Spleen (tissue), 11 donors: ENCODE results near the gene ABCA9. TPM values are rescaled to one million over a fixed set of nuclear protein-coding genes. Genes with fewer than 3 reads are reported as not detected.

ENCODE experiments used
- DNase-seq: peaks from one replicate; pipeline ENCODE4 v3.0.0-alpha.2; 2020
- H3K27ac ChIP-seq, 8 donors: fragments of 200-600 bp; sonication (generic) in 7 of 8; 1 replicate in 4 of 8; 2 replicates in 4 of 8; pipeline versions ENCODE4 v1.5.0 to v1.8.0; 2016 to 2021; ENCODE audit warnings: inconsistent platforms in 4 of 8, mild to moderate bottlenecking in 4 of 8, moderate library complexity in 1 of 8
- H3K27me3 ChIP-seq, 7 donors: fragments of 200-600 bp; sonication (generic) in 6 of 7; replicated peaks in 1 of 7; 1 replicate in 4 of 7; 2 replicates in 3 of 7; pipeline versions ENCODE4 v1.5.0 to v1.8.0; 2016 to 2021; ENCODE audit warnings: inconsistent platforms in 3 of 7, mild to moderate bottlenecking in 1 of 7
- H3K36me3 ChIP-seq, 6 donors: fragments of 200-600 bp; sonication (generic) in 5 of 6; 1 replicate in 4 of 6; 2 replicates in 2 of 6; pipeline versions ENCODE4 v1.5.0 to v1.8.0; 2016 to 2021; ENCODE audit warnings: inconsistent platforms in 2 of 6
- H3K4me1 ChIP-seq, 6 donors: fragments of 200-600 bp; sonication (generic) in 5 of 6; 1 replicate in 3 of 6; 2 replicates in 3 of 6; pipeline versions ENCODE4 v1.5.0 to v1.8.0; 2016 to 2021; ENCODE audit warnings: inconsistent platforms in 3 of 6
- H3K4me3 ChIP-seq, 8 donors: fragments of 200-600 bp; sonication (generic) in 7 of 8; 1 replicate in 4 of 8; 2 replicates in 4 of 8; pipeline versions ENCODE4 v1.5.0 to v1.8.0; 2016 to 2021; ENCODE audit warnings: inconsistent platforms in 4 of 8, mild to moderate bottlenecking in 4 of 8, moderate library complexity in 2 of 8
- H3K9me3 ChIP-seq, 8 donors: fragments of 200-600 bp; sonication (generic) in 7 of 8; 1 replicate in 4 of 8; 2 replicates in 4 of 8; pipeline versions ENCODE4 v1.5.0 to v1.8.0; 2016 to 2021; ENCODE audit warnings: inconsistent platforms in 4 of 8
- POLR2A ChIP-seq, 3 donors: fragments of 450-650 bp; IDR thresholded peaks; one replicate each; pipeline ENCODE4 v1.5.1; 2017; ENCODE audit warnings: antibody characterized with exemption in 3 of 3, mild to moderate bottlenecking in 1 of 3
- POLR2AphosphoS5 ChIP-seq, 3 donors: sonication (generic); formaldehyde crosslinking; IDR thresholded peaks; one replicate each; pipeline ENCODE4 v1.5.1; 2017; ENCODE audit warnings: antibody characterized with exemption in 3 of 3
- WGBS, 5 donors: extraction: QIAGEN DNeasy Blood & Tissue Kit in 3 of 5; methylation state at CpG; one replicate each; pipeline versions ENCODE4 v1.1.5 to v1.1.7; 2013 to 2018; 5-methylcytosine and 5-hydroxymethylcytosine counted together
- intact Hi-C: fragments of 100-400 bp; cut with DNase I; formaldehyde crosslinking; loops from one replicate; pipeline ENCODE4 v1.15.0; 2023; ENCODE audit warnings: low total_unique reads
- polyA plus RNA-seq, 3 donors: library from polyadenylated mRNA; stranded (reverse); fragments of 200-250 nt; gene quantifications; one replicate each; pipeline ENCODE4 v1.2.1, GENCODE V29; 2013
- total RNA-seq, 7 donors: library from RNA; depleted of rRNA in 3 of 7; stranded (reverse); fragments of >200 nt in 3 of 7; fragmentation: NEBNext Ultra II Directional in 4 of 7; extraction: Animal tissue kit (Norgen Biotek cat#: 25700) in 4 of 7; gene quantifications; one replicate each; pipeline versions ENCODE4 v1.1.0 to v1.2.1, GENCODE V29; 2016 to 2021
- TF ChIP-seq, protein P1 (sequence below), 11 experiments: fragments of 200-600 bp in 7 of 11; fragments of 450-650 bp in 4 of 11; sonication (generic) in 4 of 11; IDR thresholded peaks in 8 of 11; conservative IDR thresholded peaks in 3 of 11; 1 replicate in 7 of 11; 2 replicates in 4 of 11; pipeline versions ENCODE4 v1.4.0 to v1.8.0; 2016 to 2021; ENCODE audit warnings: antibody characterized with exemption in 11 of 11, inconsistent platforms in 4 of 11, mild to moderate bottlenecking in 1 of 11
- donor health status: healthy with polysubstance abuse.
- donor health status: DM: no; HTN: no; CAD: no; lungs with moderate emphysema.
- donor health status: DM: no; HTN: no; CAD: no.
- donor health status: Bipolar disorder and iron deficiency.
- donor health status: healthy.
- donor health status: DM: no; HTN: no; CAD: no.
- donor health status: DM: yes; HTN: yes; CAD: no.

The ABCA9 gene
- total and polyA plus RNA-seq, 10 donors: 0.30 to 5.7 (median 1.1) TPM

DNA sequence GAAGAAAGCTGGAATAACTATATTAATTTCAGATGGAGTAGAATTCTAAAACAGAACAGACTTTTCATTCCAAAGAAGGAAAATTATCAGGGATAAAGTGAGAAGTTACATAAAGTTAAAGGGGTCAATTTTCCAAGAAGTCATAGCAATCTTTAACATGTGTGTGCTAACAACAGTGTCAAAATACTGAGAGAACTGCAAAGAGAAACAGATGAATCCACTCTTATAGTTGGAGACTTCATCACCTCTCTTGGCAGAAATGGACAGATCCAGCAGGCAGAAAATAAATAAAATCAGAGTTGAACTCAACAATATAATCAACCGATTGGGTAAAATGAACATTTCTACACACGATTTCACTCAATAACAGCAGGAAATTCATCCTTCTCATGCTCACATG is 5.4 kb downstream of the ABCA9 start:
- TF ChIP-seq POLR2A (IDR thresholded peaks at IDR 0.05) (no peak), POLR2AphosphoS5 (IDR thresholded peaks at IDR 0.05) (no peak)
- TF ChIP-seq, protein P1, sequence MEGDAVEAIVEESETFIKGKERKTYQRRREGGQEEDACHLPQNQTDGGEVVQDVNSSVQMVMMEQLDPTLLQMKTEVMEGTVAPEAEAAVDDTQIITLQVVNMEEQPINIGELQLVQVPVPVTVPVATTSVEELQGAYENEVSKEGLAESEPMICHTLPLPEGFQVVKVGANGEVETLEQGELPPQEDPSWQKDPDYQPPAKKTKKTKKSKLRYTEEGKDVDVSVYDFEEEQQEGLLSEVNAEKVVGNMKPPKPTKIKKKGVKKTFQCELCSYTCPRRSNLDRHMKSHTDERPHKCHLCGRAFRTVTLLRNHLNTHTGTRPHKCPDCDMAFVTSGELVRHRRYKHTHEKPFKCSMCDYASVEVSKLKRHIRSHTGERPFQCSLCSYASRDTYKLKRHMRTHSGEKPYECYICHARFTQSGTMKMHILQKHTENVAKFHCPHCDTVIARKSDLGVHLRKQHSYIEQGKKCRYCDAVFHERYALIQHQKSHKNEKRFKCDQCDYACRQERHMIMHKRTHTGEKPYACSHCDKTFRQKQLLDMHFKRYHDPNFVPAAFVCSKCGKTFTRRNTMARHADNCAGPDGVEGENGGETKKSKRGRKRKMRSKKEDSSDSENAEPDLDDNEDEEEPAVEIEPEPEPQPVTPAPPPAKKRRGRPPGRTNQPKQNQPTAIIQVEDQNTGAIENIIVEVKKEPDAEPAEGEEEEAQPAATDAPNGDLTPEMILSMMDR (IDR thresholded peaks at IDR 0.05 in 8 of 11, conservative IDR thresholded peaks at IDR 0.05 in 3 of 11): no peak
- peaks cover 0 to 19% (median 9%) of the 10 kb centered on the region in 8 donors for H3K9me3 ChIP-seq
- H3K4me1 ChIP-seq: peaks cover 0 to 6% (median 0%) of the 10 kb centered on the region in 6 donors
- intact Hi-C loops: no loop called here
- no peak overlapping the region for H3K4me3 ChIP-seq
- no peaks in the 10 kb centered on the region for H3K36me3 ChIP-seq
- 90 to 98% (median 92%) methylated on average over 2 of the region's 2 CpGs for WGBS, 5 donors
- H3K27ac ChIP-seq: no peak overlapping the region
- no peak for DNase-seq
- no peaks in the 10 kb centered on the region for H3K27me3 ChIP-seq

- intact Hi-C loops: no loop called here
- Histone ChIP-seq H3K4me3 (no peak overlapping the region), H3K4me1 (peaks cover 0 to 25% (median 7%) of the 10 kb centered on the region in 6 donors), H3K36me3 (no peaks in the 10 kb centered on the region), H3K27me3 (no peaks in the 10 kb centered on the region), H3K9me3 (peaks cover 0 to 11% (median 9%) of the 10 kb centered on the region in 8 donors), H3K27ac (no peak overlapping the region)
- DNase-seq: no peak
- TF ChIP-seq, protein P1 (IDR thresholded peaks at IDR 0.05 in 8 of 11, conservative IDR thresholded peaks at IDR 0.05 in 3 of 11): no peak
- no peak for TF ChIP-seq POLR2A (IDR thresholded peaks at IDR 0.05)
- TF ChIP-seq POLR2AphosphoS5 (IDR thresholded peaks at IDR 0.05): no peak
- WGBS, 5 donors: 73 to 85% (median 80%) methylated on average over 5 of the region's 5 CpGs
Measured at GRCh38 chr17:69050999-69051775, 9.5 kb downstream of the ABCA9 start.

- DNase-seq: no peak
- 59 to 80% (median 72%) methylated on average over 2 of the region's 2 CpGs for WGBS, 5 donors
- no peak for TF ChIP-seq POLR2A (IDR thresholded peaks at IDR 0.05)
- no peak for TF ChIP-seq POLR2AphosphoS5 (IDR thresholded peaks at IDR 0.05)
- TF ChIP-seq, protein P1 (IDR thresholded peaks at IDR 0.05 in 8 of 11, conservative IDR thresholded peaks at IDR 0.05 in 3 of 11): no peak
- intact Hi-C loops: no loop called here
- H3K27ac ChIP-seq: peak overlapping the region in 5 of 8 donors; percentile 67 to 80 (median 76)
- no peaks in the 10 kb centered on the region for H3K27me3 ChIP-seq
- H3K9me3 ChIP-seq: peaks cover 0 to 3% (median 0%) of the 10 kb centered on the region in 8 donors
- H3K36me3 ChIP-seq: no peaks in the 10 kb centered on the region
- H3K4me3 ChIP-seq: no peak overlapping the region
- H3K4me1 ChIP-seq: peaks cover 0 to 25% (median 7%) of the 10 kb centered on the region in 6 donors
Measured at GRCh38 chr17:69048634-69049033, 12.1 kb downstream of the ABCA9 start.
